Gastroesophageal sphincter (tissue), 4 donors: Measurements from ENCODE around the gene TMCC1. TPM values are rescaled to one million over a fixed set of nuclear protein-coding genes. Genes with fewer than 3 reads are reported as not detected.

ENCODE experiments used
- ATAC-seq: fragments of 150-250 bp; one replicate; pipeline ENCODE4 v1.9.1; 2016; ENCODE audit warnings: mild to moderate bottlenecking, moderate library complexity
- H3K27ac ChIP-seq, 4 donors: fragments of 200-600 bp; sonication (generic) in 3 of 4; 1 replicate in 3 of 4; 2 replicates in 1 of 4; pipeline ENCODE4 v1.5.1; 2016 to 2019
- H3K27me3 ChIP-seq: fragments of 200-600 bp; sonication (generic); one replicate; pipeline ENCODE4 v1.5.1; 2019
- H3K36me3 ChIP-seq, 2 donors: fragments of 200-600 bp; sonication (generic); one replicate each; pipeline ENCODE4 v1.5.1; 2019; ENCODE audit warnings: control low read depth in 1 of 2
- H3K4me1 ChIP-seq, 3 donors: fragments of 200-600 bp; sonication (generic); 1 replicate in 2 of 3; 2 replicates in 1 of 3; pipeline ENCODE4 v1.5.1; 2016 to 2019; ENCODE audit warnings: control low read depth in 2 of 3
- H3K4me3 ChIP-seq, 2 donors: fragments of 200-600 bp; sonication (generic); one replicate each; pipeline ENCODE4 v1.5.1; 2019; ENCODE audit warnings: mild to moderate bottlenecking in 1 of 2, moderate library complexity in 1 of 2
- H3K9me3 ChIP-seq, 3 donors: fragments of 200-600 bp; sonication (generic); one replicate each; pipeline ENCODE4 v1.5.1; 2017 to 2019; ENCODE audit warnings: control low read depth in 2 of 3
- EP300 ChIP-seq: sonication (generic); formaldehyde crosslinking; IDR thresholded peaks from one replicate; pipeline ENCODE4 v1.6.1; 2017; ENCODE audit warnings: antibody characterized with exemption, mild to moderate bottlenecking
- POLR2A ChIP-seq, 2 donors: fragments of 450-650 bp; IDR thresholded peaks; one replicate each; pipeline ENCODE4 v1.6.1; 2017; ENCODE audit warnings: antibody characterized with exemption in 2 of 2, mild to moderate bottlenecking in 2 of 2, moderate library complexity in 1 of 2
- POLR2AphosphoS5 ChIP-seq: sonication (generic); formaldehyde crosslinking; IDR thresholded peaks from one replicate; pipeline ENCODE4 v1.6.1; 2017; ENCODE audit warnings: antibody characterized with exemption
- WGBS, 2 donors: methylation state at CpG; one replicate each; pipeline ENCODE4 v1.1.5; 2018; ENCODE audit warnings: low coverage in 1 of 2; 5-methylcytosine and 5-hydroxymethylcytosine counted together
- total RNA-seq, 4 donors: library from RNA; depleted of rRNA; stranded (reverse); fragments of >200 nt; gene quantifications; one replicate each; pipeline ENCODE4 v1.1.0, GENCODE V29; 2016
- TF ChIP-seq, protein P1 (sequence below), 4 experiments: fragments of 200-600 bp in 2 of 4; fragments of 450-650 bp in 2 of 4; sonication (generic) in 1 of 4; IDR thresholded peaks; one replicate each; pipeline ENCODE4 v1.5.1; 2017 to 2019; ENCODE audit warnings: antibody characterized with exemption in 4 of 4, mild to moderate bottlenecking in 2 of 4, moderate library complexity in 2 of 4

Gene TMCC1
- total RNA-seq, 4 donors from 2014 or later = 20.3 to 32.7 (median 28.1) TPM

DNA sequence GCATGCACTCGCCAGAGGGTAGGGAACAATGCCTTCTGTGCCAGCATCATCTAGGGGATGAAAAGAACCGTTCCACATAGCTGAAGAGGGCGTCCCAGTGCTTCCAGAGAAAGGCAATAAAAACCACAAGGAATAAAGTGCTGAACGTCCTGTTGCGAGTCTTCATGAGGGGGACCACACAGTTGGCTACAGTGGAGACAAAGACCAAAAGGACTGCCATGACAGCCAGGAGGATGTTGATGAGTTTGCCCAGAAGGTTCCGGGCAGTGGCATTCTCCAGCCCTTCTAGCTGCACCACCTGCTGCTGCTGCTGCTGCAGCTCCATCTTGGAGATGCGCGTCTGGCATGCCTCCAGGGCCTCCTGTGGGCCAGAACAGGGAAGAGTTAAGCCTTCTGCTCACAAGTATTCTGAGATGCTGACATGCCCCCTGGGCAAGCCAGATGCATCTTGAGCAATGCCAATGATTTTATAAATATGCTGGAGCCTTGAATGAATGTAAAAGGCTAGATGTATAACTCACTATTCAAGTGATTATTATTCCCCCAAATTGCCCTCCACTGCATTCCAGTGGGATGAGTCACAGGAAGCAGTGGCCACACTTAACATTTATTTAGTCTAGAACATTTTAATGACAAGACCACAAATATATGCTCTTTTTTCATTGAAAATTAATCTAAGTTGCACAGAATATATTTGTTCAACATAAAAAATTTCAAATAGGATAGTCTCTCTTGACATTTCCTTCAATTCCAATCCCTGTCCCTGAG is 241.9 kb downstream of the TMCC1 start:
- peaks cover 0 to 35% (median 0%) of the 10 kb centered on the region in 3 donors for H3K4me1 ChIP-seq
- no peak overlapping the region for H3K4me3 ChIP-seq
- no peak for ATAC-seq
- H3K36me3 ChIP-seq = peaks cover 3 to 29% of the 10 kb centered on the region in 2 donors
- 54 to 60% methylated on average over 2 to 4 of the region's 8 CpGs for WGBS, 2 donors
- TF ChIP-seq POLR2AphosphoS5 = no peak
- TF ChIP-seq, protein P1, sequence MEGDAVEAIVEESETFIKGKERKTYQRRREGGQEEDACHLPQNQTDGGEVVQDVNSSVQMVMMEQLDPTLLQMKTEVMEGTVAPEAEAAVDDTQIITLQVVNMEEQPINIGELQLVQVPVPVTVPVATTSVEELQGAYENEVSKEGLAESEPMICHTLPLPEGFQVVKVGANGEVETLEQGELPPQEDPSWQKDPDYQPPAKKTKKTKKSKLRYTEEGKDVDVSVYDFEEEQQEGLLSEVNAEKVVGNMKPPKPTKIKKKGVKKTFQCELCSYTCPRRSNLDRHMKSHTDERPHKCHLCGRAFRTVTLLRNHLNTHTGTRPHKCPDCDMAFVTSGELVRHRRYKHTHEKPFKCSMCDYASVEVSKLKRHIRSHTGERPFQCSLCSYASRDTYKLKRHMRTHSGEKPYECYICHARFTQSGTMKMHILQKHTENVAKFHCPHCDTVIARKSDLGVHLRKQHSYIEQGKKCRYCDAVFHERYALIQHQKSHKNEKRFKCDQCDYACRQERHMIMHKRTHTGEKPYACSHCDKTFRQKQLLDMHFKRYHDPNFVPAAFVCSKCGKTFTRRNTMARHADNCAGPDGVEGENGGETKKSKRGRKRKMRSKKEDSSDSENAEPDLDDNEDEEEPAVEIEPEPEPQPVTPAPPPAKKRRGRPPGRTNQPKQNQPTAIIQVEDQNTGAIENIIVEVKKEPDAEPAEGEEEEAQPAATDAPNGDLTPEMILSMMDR (IDR thresholded peaks at IDR 0.05) = no peak
- TF ChIP-seq POLR2A (IDR thresholded peaks at IDR 0.05) = no peak
- TF ChIP-seq EP300 = no peak
- H3K27me3 ChIP-seq = no peaks in the 10 kb centered on the region
- H3K27ac ChIP-seq = no peak overlapping the region
- no peaks in the 10 kb centered on the region for H3K9me3 ChIP-seq

DNA sequence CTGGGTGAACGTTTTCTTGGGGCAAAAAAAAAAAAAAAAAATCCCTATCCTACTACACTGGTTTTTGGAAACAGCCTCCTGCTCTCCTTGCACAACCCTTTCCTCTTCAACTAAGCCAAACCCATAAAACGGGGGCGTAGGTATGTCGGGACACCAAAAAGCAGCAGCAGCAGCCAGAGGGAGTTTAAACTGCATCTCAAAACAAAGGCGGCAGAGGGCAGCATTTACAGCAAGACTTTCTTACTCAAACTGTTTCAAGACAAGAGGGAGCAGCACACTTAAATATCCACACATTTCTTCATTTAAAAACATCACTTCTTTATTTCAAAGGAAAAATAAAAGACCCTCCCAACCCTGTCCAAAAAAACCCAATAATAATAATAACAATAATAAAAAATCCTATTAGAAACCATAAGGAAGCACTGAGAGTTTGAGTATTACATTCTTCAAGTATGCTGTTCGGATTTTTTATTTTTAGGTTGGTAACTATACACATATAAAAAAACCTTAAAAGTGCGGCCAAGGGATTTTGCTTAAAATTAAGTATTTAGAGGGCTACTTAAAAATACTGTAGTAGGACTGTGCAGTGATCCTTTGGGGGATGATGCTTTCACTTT is 243.1 kb downstream of the TMCC1 start:
- Histone ChIP-seq H3K4me1 (peaks cover 0 to 35% (median 0%) of the 10 kb centered on the region in 3 donors), H3K27me3 (no peaks in the 10 kb centered on the region), H3K4me3 (no peak overlapping the region), H3K27ac (no peak overlapping the region), H3K36me3 (peaks cover 3 to 29% of the 10 kb centered on the region in 2 donors), H3K9me3 (no peaks in the 10 kb centered on the region)
- 20 to 35% methylated on average over 6 to 7 of the region's 7 CpGs for WGBS, 2 donors
- TF ChIP-seq POLR2A (IDR thresholded peaks at IDR 0.05) = no peak
- TF ChIP-seq, protein P1 (IDR thresholded peaks at IDR 0.05) = peak; percentile 35 to 81 (median 78)
- peak; percentile 73 for ATAC-seq

- no peak for ATAC-seq
- peaks cover 0 to 17% of the 10 kb centered on the region in 2 donors for H3K36me3 ChIP-seq
- no peak overlapping the region for H3K27ac ChIP-seq
- no peaks in the 10 kb centered on the region for H3K9me3 ChIP-seq
- peaks cover 0 to 35% (median 0%) of the 10 kb centered on the region in 3 donors for H3K4me1 ChIP-seq
- WGBS, 2 donors = 83% methylated on average over 3 of the region's 3 CpGs; no CpG with 5 or more reads in 1 of the 2 donors
- no peak for TF ChIP-seq POLR2A (IDR thresholded peaks at IDR 0.05)
- TF ChIP-seq, protein P1 (IDR thresholded peaks at IDR 0.05) = no peak
- TF ChIP-seq EP300 = no peak
- no peak for TF ChIP-seq POLR2AphosphoS5
- H3K27me3 ChIP-seq = no peaks in the 10 kb centered on the region
- H3K4me3 ChIP-seq = no peak overlapping the region
Measured at GRCh38 chr3:129648391-129648790, 245.1 kb downstream of the TMCC1 start.

GRCh38 chr3:129645286-129645685 is 248.2 kb downstream of the TMCC1 start:
- peaks cover 0 to 11% (median 0%) of the 10 kb centered on the region in 3 donors for H3K4me1 ChIP-seq
- no peaks in the 10 kb centered on the region for H3K9me3 ChIP-seq
- H3K27me3 ChIP-seq = no peaks in the 10 kb centered on the region
- 61 to 75% methylated on average over 2 to 5 of the region's 5 CpGs for WGBS, 2 donors
- H3K4me3 ChIP-seq = no peak overlapping the region
- no peak overlapping the region for H3K27ac ChIP-seq
- TF ChIP-seq POLR2A (IDR thresholded peaks at IDR 0.05) = no peak
- TF ChIP-seq, protein P1 (IDR thresholded peaks at IDR 0.05) = no peak
- TF ChIP-seq EP300 = no peak
- no peak for TF ChIP-seq POLR2AphosphoS5
- H3K36me3 ChIP-seq = no peaks in the 10 kb centered on the region
- ATAC-seq = no peak
